Mesenchymal stem cell (in vitro differentiated cells and primary cell): ENCODE data around the gene RANBP1.

Experiments used
- DNase-seq: peaks from one replicate; pipeline ENCODE4 v3.0.0-alpha.2; 2013
- H2AFZ ChIP-seq: one replicate; pipeline ENCODE4 v1.6.1; 2013; ENCODE audit warnings: low read depth, mild to moderate bottlenecking, control low read depth, inconsistent platforms, low read length, moderate library complexity
- H2AK5ac ChIP-seq: 2 replicates; pipeline ENCODE4 v1.6.1; 2013; ENCODE audit warnings: low read length, moderate library complexity, mild to moderate bottlenecking, inconsistent platforms; ENCODE audit not compliant: severe bottlenecking
- H2BK120ac ChIP-seq: one replicate; pipeline ENCODE4 v1.6.1; 2013; ENCODE audit warnings: low read depth, mild to moderate bottlenecking, inconsistent platforms, low read length, moderate library complexity
- H2BK12ac ChIP-seq, 2 experiments: one replicate each; pipeline ENCODE4 v1.6.1; 2013; ENCODE audit warnings: inconsistent platforms in 2 of 2, low read length in 2 of 2, mild to moderate bottlenecking in 2 of 2, moderate library complexity in 2 of 2, control low read depth in 1 of 2
- H2BK15ac ChIP-seq: one replicate; pipeline ENCODE4 v1.6.1; 2013; ENCODE audit warnings: mild to moderate bottlenecking, low read depth, inconsistent platforms; ENCODE audit not compliant: poor library complexity, severe bottlenecking
- H2BK5ac ChIP-seq: 2 replicates; pipeline ENCODE4 v1.6.1; 2013; ENCODE audit warnings: low read depth, mild to moderate bottlenecking, low read length, control low read depth, inconsistent platforms; ENCODE audit not compliant: poor library complexity, severe bottlenecking
- H3K14ac ChIP-seq, 2 experiments: one replicate each; pipeline ENCODE4 v1.6.1; 2013; ENCODE audit warnings: inconsistent platforms in 2 of 2, low read length in 2 of 2, control low read depth in 1 of 2, mild to moderate bottlenecking in 1 of 2, moderate library complexity in 1 of 2
- H3K18ac ChIP-seq, 2 experiments: one replicate each; pipeline ENCODE4 v1.6.1; 2013; ENCODE audit warnings: inconsistent platforms in 2 of 2, low read length in 2 of 2, control low read depth in 1 of 2, low read depth in 1 of 2, mild to moderate bottlenecking in 1 of 2
- H3K23ac ChIP-seq, 2 experiments: one replicate each; pipeline ENCODE4 v1.6.1; 2013; ENCODE audit warnings: inconsistent platforms in 2 of 2, low read length in 2 of 2, mild to moderate bottlenecking in 2 of 2, moderate library complexity in 2 of 2, control low read depth in 1 of 2
- H3K27ac ChIP-seq: 2 replicates; pipeline ENCODE4 v1.5.1; 2013; ENCODE audit warnings: mild to moderate bottlenecking, moderate library complexity, low read length, control low read depth, inconsistent platforms; ENCODE audit not compliant: poor library complexity, severe bottlenecking
- H3K27me3 ChIP-seq, 2 experiments: 2 replicates each; pipeline versions ENCODE4 v1.6.1 to v1.7.0; 2013; ENCODE audit warnings: low read length in 2 of 2, mild to moderate bottlenecking in 2 of 2, moderate library complexity in 2 of 2, control low read depth in 1 of 2, inconsistent platforms in 1 of 2; ENCODE audit not compliant: control insufficient read depth in 1 of 2, insufficient read depth in 1 of 2
- H3K36me3 ChIP-seq, 2 experiments: 2 replicates each; pipeline versions ENCODE4 v1.6.1 to v1.7.0; 2013; ENCODE audit warnings: low read length in 2 of 2, control low read depth in 1 of 2, inconsistent platforms in 1 of 2, low read depth in 1 of 2, mild to moderate bottlenecking in 1 of 2; ENCODE audit not compliant: insufficient read depth in 2 of 2, control insufficient read depth in 1 of 2
- H3K4ac ChIP-seq, 2 experiments: one replicate each; pipeline ENCODE4 v1.6.1; 2013; ENCODE audit warnings: inconsistent platforms in 2 of 2, low read length in 2 of 2, mild to moderate bottlenecking in 2 of 2, moderate library complexity in 2 of 2, control low read depth in 1 of 2, low read depth in 1 of 2
- H3K4me1 ChIP-seq: 2 replicates; pipeline ENCODE4 v1.6.1; 2013; ENCODE audit warnings: low read depth, low read length, control low read depth; ENCODE audit not compliant: control insufficient read depth, insufficient read depth
- H3K4me2 ChIP-seq: 2 replicates; pipeline ENCODE4 v1.6.1; 2013; ENCODE audit warnings: low read length, mild to moderate bottlenecking, inconsistent platforms; ENCODE audit not compliant: poor library complexity, severe bottlenecking
- H3K4me3 ChIP-seq, 2 experiments: 2 replicates each; pipeline versions ENCODE4 v1.5.1 to v1.7.0; 2013; ENCODE audit warnings: low read length in 2 of 2, mild to moderate bottlenecking in 2 of 2, control low read depth in 1 of 2, low read depth in 1 of 2; ENCODE audit not compliant: insufficient read depth in 1 of 2
- H3K79me1 ChIP-seq: replicated peaks from 2 replicates; pipeline ENCODE4 v1.6.1; 2013; ENCODE audit warnings: mild to moderate bottlenecking, control low read depth, low read length, inconsistent platforms; ENCODE audit not compliant: poor library complexity, severe bottlenecking
- H3K9ac ChIP-seq: 2 replicates; pipeline ENCODE4 v1.7.0; 2013; ENCODE audit warnings: mild to moderate bottlenecking, low read length, moderate library complexity
- H3K9me3 ChIP-seq: 2 replicates; pipeline ENCODE4 v1.7.0; 2013; ENCODE audit warnings: mild to moderate bottlenecking, low read length; ENCODE audit not compliant: control insufficient read depth
- H4K8ac ChIP-seq: one replicate; pipeline ENCODE4 v1.6.1; 2013; ENCODE audit warnings: inconsistent platforms, mild to moderate bottlenecking, low read length, moderate library complexity
- H4K91ac ChIP-seq: one replicate; pipeline ENCODE4 v1.6.1; 2013; ENCODE audit warnings: mild to moderate bottlenecking, low read length, inconsistent platforms
- WGBS: methylation state at CpG from one replicate; pipeline ENCODE4 v1.1.7; 2013; ENCODE audit warnings: mixed read lengths; 5-methylcytosine and 5-hydroxymethylcytosine counted together

RANBP1 gene

GRCh38 chr22:20166703-20167102, 50.8 kb downstream of the RANBP1 start:
- no peak overlapping the region for H2BK120ac ChIP-seq
- no peak overlapping the region for H3K4ac ChIP-seq
- H3K79me1 ChIP-seq = no peaks in the 10 kb centered on the region
- H3K36me3 ChIP-seq = no peaks in the 10 kb centered on the region
- no peak overlapping the region for H3K4me3 ChIP-seq
- no peak overlapping the region for H3K18ac ChIP-seq
- no peak overlapping the region for H3K9ac ChIP-seq
- no peak overlapping the region for H2AK5ac ChIP-seq
- no peaks in the 10 kb centered on the region for H3K4me1 ChIP-seq
- H2AFZ ChIP-seq = no peak overlapping the region
- H4K8ac ChIP-seq = no peak overlapping the region
- H2BK15ac ChIP-seq = no peak overlapping the region
- no peak overlapping the region for H3K23ac ChIP-seq
- WGBS = 78% methylated on average over 9 of the region's 9 CpGs
- no peak overlapping the region for H2BK5ac ChIP-seq
- H2BK12ac ChIP-seq = no peak overlapping the region
- H3K9me3 ChIP-seq = no peaks in the 10 kb centered on the region
- no peak for DNase-seq
- H3K4me2 ChIP-seq = no peak overlapping the region
- H3K27ac ChIP-seq = no peak overlapping the region
- peak overlapping the region in 1 of 2 experiments; percentile 57 for H3K14ac ChIP-seq
- peaks cover 10 to 43% of the 10 kb centered on the region in 2 experiments for H3K27me3 ChIP-seq
- no peak overlapping the region for H4K91ac ChIP-seq

GRCh38 chr22:20167643-20168322, 51.9 kb downstream of the RANBP1 start:
- H3K4me3 ChIP-seq = no peak overlapping the region
- WGBS = 80% methylated on average over 19 of the region's 19 CpGs
- H3K14ac ChIP-seq = no peak overlapping the region
- H3K4ac ChIP-seq = no peak overlapping the region
- H2AFZ ChIP-seq = no peak overlapping the region
- H3K36me3 ChIP-seq = no peaks in the 10 kb centered on the region
- no peak overlapping the region for H3K23ac ChIP-seq
- H3K27ac ChIP-seq = no peak overlapping the region
- no peak overlapping the region for H2BK5ac ChIP-seq
- H3K4me1 ChIP-seq = no peaks in the 10 kb centered on the region
- H2BK12ac ChIP-seq = no peak overlapping the region
- peaks cover 10 to 44% of the 10 kb centered on the region in 2 experiments for H3K27me3 ChIP-seq
- H2AK5ac ChIP-seq = no peak overlapping the region
- H4K91ac ChIP-seq = no peak overlapping the region
- H3K4me2 ChIP-seq = no peak overlapping the region
- no peak for DNase-seq
- H3K79me1 ChIP-seq = no peaks in the 10 kb centered on the region
- no peak overlapping the region for H3K9ac ChIP-seq
- H2BK120ac ChIP-seq = no peak overlapping the region
- H4K8ac ChIP-seq = no peak overlapping the region
- no peak overlapping the region for H3K18ac ChIP-seq
- no peaks in the 10 kb centered on the region for H3K9me3 ChIP-seq
- H2BK15ac ChIP-seq = no peak overlapping the region

- Histone ChIP-seq H2BK120ac (no peak overlapping the region), H2BK5ac (no peak overlapping the region), H3K9me3 (no peaks in the 10 kb centered on the region), H3K9ac (no peak overlapping the region), H3K14ac (no peak overlapping the region), H3K4ac (no peak overlapping the region), H2BK12ac (no peak overlapping the region), H2AFZ (no peak overlapping the region), H2BK15ac (no peak overlapping the region), H3K4me2 (no peak overlapping the region), H3K4me1 (no peaks in the 10 kb centered on the region), H3K27ac (no peak overlapping the region), H4K8ac (no peak overlapping the region), H4K91ac (no peak overlapping the region), H2AK5ac (no peak overlapping the region), H3K18ac (no peak overlapping the region), H3K36me3 (no peaks in the 10 kb centered on the region), H3K4me3 (no peak overlapping the region), H3K23ac (no peak overlapping the region), H3K27me3 (peaks cover 20 to 57% of the 10 kb centered on the region in 2 experiments), H3K79me1 (no peaks in the 10 kb centered on the region)
- WGBS = 68% methylated on average over 10 of the region's 10 CpGs
- DNase-seq = no peak
These were observed 53.4 kb downstream of the RANBP1 start for GRCh38 chr22:20169253-20169822.

GRCh38 chr22:20170170-20170569, 54.3 kb downstream of the RANBP1 start:
- no peak overlapping the region for H2AFZ ChIP-seq
- no peak overlapping the region for H3K18ac ChIP-seq
- no peak overlapping the region for H2BK15ac ChIP-seq
- DNase-seq = no peak
- H3K4me3 ChIP-seq = no peak overlapping the region
- no peak overlapping the region for H3K23ac ChIP-seq
- H2AK5ac ChIP-seq = no peak overlapping the region
- H3K79me1 ChIP-seq = no peaks in the 10 kb centered on the region
- H2BK12ac ChIP-seq = no peak overlapping the region
- no peak overlapping the region for H2BK120ac ChIP-seq
- no peak overlapping the region for H3K4me2 ChIP-seq
- no peak overlapping the region for H3K14ac ChIP-seq
- H3K9me3 ChIP-seq = no peaks in the 10 kb centered on the region
- WGBS = 82% methylated on average over 13 of the region's 13 CpGs
- no peaks in the 10 kb centered on the region for H3K36me3 ChIP-seq
- H2BK5ac ChIP-seq = no peak overlapping the region
- no peak overlapping the region for H3K27ac ChIP-seq
- no peak overlapping the region for H4K8ac ChIP-seq
- no peak overlapping the region for H4K91ac ChIP-seq
- H3K4ac ChIP-seq = no peak overlapping the region
- H3K27me3 ChIP-seq = peaks cover 24 to 65% of the 10 kb centered on the region in 2 experiments
- no peaks in the 10 kb centered on the region for H3K4me1 ChIP-seq
- no peak overlapping the region for H3K9ac ChIP-seq
